T-helper 1 cell treated with Interleukin-12 subunit alpha and Interleukin-12 subunit beta and Interleukin-4 antibody, amounts not matched to agents 30 ng/mL and 1 ng/mL, for 36 hours (primary cell): ENCODE data around the gene CABLES1. TPM values are rescaled to one million over a fixed set of nuclear protein-coding genes. Genes with fewer than 3 reads are reported as not detected.
"Not testable (repeated sequence)": the region's sequence is repeated elsewhere in the genome, so short reads cannot be mapped to it uniquely, and the experiment has no call there.

Experiments
- intact Hi-C: fragments of 100-400 bp; cut with micrococcal nuclease; formaldehyde crosslinking; loops from one replicate; pipeline ENCODE4 v1.15.1; 2024
- total RNA-seq: library from RNA; stranded (reverse); gene quantifications from 2 replicates; pipeline ENCODE4 v1.2.3, GENCODE V29; 2022

The CABLES1 gene, protein sequence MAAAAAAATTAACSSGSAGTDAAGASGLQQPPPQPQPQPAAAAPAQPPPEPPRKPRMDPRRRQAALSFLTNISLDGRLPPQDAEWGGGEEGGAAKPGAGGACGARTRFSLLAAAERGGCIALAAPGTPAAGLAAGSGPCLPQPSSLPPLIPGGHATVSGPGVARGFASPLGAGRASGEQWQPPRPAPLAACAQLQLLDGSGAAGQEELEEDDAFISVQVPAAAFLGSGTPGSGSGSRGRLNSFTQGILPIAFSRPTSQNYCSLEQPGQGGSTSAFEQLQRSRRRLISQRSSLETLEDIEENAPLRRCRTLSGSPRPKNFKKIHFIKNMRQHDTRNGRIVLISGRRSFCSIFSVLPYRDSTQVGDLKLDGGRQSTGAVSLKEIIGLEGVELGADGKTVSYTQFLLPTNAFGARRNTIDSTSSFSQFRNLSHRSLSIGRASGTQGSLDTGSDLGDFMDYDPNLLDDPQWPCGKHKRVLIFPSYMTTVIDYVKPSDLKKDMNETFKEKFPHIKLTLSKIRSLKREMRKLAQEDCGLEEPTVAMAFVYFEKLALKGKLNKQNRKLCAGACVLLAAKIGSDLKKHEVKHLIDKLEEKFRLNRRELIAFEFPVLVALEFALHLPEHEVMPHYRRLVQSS
- 0.71 and 2.0 TPM in 2 replicates for total RNA-seq

DNA sequence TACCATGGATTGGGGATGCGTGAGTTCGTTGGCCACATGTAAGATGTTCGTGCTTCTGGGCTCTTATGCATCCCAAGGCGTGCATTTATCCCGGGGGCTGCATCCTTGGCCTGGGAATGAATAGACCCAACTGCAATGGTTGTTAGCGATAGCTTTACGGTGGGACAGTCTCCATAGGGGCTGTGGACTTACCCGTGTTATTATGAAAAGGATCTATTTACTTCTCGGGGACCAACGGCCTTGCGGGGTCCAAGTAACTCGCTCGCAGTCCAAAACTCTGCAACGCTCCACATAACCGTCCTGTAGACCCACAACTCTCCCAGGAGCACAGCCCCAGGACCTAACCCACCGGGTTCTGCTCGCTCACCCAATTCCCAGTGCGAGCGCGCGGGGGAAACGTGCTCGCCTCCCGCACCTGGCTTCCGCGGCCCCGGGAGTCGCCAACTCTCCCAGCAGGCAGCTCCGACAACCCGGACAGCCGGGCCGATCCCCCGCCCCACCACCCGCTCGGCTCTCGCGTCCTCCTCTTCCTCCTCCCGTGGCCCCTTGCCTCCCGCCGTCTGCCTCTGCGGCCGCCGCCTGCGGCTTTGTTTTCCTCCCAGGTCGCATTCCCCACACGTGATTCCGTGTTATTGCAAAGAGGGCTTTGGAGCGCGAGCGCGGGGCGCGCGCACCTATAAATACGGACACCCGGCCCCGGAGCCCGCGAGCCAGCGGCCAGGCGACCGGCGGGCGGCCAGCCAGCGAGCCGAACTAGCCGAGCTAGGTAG lies at the start of gene CABLES1:
CABLES1 (plus strand) TSS at position 706 of the 770 bp plus-strand sequence. CDS start 278 bp downstream, outside the sequence.
- intact Hi-C loops = loop anchor here (1.0 to 5.0 kb wide), 4 partner anchors 64 to 452 kb away; partner anchors contain the start of genes NPC1 and RBBP8

DNA sequence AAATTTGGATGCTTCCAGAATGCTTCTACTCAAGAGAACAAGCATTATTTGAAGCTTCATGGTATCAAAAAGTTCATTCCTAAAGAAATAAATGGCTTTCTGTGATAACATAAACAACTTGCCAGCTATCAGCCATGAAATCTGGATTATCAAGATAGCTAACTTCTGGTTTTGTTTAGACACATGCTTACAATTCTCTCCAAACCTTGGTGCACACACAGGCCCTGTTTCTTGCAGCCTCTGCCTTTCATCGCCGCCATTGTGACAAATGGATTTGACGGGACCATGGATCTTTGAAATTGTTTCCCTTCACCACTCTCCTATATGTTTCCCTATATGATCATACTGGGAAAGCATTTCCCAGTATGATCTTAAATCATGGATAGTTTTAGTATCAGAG lies 47.9 kb upstream of the CABLES1 start:
- intact Hi-C loops = no loop called here

DNA sequence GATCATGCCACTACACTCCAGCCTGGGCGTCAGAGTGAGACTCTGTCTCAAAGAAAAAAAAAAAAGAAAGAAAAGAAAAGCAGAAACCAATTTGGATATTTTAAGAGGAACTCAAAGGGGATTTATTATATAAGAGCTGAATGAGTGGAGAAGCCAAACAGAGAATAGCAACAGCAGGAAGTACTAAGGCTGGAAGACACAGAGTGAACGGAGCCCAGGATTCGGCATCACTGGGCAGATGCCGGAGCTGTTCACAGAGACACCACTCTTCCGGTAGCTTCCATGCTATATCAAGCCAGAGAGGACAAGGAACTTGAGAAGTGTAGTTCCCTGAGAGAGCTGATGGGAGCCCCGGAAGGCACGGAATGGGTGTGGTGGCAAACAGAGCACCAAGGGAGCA lies 47.0 kb upstream of the CABLES1 start:
- intact Hi-C loops = no loop called here

GRCh38 chr18:23091017-23091993 lies 44.0 kb upstream of the CABLES1 start:
- intact Hi-C loops = not testable (repeated sequence)

DNA sequence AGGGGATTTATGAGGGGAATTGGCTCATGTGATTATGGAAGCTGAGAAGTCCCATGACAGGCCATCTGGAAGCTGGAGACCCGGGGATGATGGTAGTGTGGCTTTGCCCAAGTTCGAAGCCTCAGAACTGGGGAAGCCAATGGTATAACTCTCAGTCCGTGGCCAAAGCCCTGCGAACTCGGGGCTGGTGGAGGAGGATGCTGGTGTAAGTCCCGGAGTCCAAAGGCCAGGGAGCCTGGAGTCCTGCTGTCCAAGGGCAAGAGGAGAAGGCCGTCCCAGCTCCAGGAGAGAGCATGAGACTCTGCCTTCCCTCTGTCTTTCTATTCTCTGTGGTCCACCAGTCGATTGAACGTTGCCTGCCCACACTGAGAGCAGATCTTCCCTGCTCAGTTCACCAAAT lies 43.2 kb upstream of the CABLES1 start:
- intact Hi-C loops = no loop called here

GRCh38 chr18:23093130-23093529 lies 42.2 kb upstream of the CABLES1 start:
- intact Hi-C loops = not testable (repeated sequence)

- intact Hi-C loops = no loop called here
These were observed 41.5 kb upstream of the CABLES1 start for GRCh38 chr18:23093772-23094171.

DNA sequence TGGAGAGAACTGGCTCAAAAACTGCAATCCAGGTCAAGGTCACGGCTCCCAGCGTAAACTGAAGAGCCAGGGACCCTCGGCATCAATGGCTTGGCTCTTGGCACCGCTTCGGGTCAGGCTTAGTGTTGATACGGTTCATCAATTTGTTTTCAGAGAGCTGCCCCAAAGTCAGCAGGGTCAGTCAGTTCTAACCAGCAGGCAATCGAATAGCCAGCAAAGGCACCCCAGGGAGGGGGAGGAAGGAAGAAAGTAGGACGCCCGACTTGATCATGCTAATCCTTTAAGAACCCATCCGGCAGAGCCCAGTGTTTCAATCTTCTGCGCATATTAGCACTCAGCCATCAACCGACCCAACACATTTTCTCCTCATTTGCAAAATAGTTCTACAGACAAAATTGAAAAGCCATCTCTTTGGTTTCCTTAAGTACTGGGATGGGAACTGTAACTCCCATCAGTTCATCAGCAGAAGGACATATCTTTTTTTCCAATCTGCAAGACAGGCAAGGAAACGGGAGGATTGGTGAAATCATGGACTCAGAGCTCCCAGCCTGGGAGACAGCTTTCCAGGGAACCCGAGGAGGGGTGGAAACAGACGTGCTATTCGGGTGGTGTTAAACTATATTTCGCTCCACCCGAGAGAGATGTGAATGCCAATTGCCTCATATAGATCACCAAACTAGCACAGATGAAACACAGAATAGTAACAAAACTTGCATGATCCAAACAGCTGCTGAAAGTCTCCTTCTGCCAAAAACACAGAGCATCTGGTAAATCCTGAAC lies 40.7 kb upstream of the CABLES1 start:
- intact Hi-C loops = no loop called here

DNA sequence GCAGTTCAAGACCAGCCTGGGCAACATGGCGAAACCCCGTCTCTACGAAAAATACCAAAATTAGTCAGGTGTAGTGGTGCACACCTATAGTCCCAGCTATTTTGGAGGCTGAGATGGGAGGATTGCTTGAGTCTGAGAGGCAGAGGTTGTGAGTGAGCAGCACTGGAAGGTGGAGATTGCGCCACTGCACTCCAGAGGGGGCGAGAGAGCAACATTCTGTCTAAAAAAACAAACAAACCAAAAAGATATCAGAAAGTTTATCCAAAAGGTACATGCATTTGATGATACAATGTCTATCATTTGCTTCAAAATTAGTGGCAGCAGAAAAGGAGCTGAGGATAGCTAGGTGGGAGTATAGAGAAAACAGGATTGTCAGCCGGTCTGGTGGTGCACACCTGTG lies 39.8 kb upstream of the CABLES1 start:
- intact Hi-C loops = no loop called here

- intact Hi-C loops = not testable (repeated sequence)
These were observed 38.3 kb upstream of the CABLES1 start for GRCh38 chr18:23097016-23097415.

- intact Hi-C loops = no loop called here
These were observed 35.7 kb upstream of the CABLES1 start for GRCh38 chr18:23099621-23100020.

DNA sequence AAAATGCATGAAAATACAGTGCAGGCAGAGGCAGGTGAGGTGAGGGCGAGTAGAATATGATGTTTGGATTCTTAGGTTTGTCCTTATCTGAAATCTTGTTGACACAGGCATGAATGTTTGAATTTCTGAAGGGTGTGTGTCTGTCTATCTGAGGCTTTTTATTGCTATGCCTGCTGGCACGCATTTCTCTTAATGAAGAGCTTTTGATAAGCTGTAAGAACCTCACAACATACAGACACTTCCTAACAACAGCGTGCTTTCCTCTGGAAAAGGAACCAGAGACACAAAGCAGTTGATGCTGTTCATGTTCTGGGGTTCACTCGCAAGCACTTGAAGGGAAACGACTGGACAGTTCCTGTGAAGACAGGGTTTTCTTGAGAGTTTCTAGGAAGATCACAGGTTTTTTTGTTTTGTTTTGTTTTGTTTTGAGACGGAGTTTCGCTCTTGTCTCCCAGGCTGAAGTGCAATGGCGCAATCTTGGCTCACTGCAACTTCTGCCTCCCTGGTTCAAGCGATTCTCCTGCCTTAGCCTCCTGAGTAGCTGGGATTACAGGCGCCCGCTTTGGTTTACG lies 33.3 kb upstream of the CABLES1 start:
- intact Hi-C loops = no loop called here

DNA sequence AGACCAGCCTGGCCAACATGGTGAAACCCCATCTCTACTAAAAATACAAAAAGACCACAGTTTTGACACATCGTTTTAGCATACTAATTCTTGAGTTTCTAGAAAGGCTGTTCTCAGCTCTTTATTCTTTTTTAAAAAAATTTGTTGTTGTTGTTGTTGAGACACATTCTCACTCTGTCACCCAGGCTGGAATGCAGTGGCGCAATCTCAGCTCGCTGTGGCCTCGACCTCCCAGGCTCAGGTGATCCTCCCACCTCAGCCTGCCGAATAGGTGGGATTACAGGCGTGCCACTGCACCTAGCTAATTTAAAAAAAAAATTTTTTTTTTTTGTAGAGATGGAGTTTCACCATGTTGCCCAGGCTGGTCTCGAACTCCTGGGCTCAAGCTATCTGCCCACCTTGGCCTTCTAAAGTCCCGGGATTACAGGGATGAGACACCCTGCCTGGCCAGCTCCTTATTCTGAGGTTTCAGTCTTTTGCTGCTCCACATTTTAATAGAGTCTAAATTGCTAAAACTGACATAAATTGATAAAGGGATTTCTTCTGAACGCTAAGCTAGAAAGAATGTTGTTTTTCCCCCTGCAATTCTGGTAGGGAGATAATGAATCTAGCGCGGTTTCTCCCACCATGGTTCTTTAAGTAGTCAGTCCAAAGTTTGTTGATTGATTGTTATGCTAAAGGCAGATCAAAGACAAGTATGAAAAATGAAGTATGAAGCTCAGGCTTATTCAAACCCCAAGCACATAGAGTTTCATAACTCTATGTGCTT lies 32.6 kb upstream of the CABLES1 start:
- intact Hi-C loops = no loop called here

- intact Hi-C loops = no loop called here
These were observed 31.8 kb upstream of the CABLES1 start for GRCh38 chr18:23103449-23103848.

- intact Hi-C loops = no loop called here
These were observed 30.3 kb upstream of the CABLES1 start for GRCh38 chr18:23105030-23105429.

GRCh38 chr18:23105581-23106219 lies 29.6 kb upstream of the CABLES1 start:
- intact Hi-C loops = no loop called here

DNA sequence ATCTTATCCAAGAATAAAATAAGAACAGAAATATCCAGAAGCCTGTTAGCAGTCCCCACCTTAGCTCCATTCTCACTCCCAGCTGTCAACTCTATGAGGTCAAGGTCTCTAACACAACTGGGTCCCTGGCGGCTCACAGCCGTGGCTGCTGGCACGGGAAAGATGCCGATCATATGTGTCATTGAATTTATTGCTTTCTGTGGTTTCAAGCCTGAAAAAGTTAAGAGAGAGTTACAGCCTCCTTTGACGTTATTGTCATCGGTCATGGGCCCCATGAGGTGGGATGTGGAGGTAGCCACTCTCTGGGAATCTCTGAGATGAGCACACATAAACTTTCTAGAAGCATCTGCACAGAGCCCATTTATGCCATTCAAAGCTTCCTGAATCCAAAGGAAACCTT lies 28.7 kb upstream of the CABLES1 start:
- intact Hi-C loops = no loop called here

DNA sequence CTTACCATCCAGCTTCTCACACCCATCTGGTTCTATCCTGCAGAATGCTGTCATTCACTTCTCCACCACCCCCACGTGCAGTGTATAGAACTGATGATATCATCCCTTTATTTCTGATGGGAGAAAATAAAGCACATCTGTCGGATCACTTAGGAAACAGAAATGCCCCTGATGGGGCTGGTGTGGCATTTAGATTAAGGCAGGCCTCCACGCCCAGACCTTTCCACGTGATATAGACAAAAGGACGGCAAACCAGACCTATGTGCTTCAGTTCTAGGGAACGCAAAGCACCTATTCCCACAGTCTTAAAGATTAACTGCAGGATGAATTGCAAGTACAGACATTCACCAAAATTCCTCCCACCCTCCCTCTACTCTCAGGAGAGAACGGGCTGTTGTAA lies 27.6 kb upstream of the CABLES1 start:
- intact Hi-C loops = no loop called here
